Right ventricle myocardium superior (tissue), 1 donor: ENCODE data around the gene TYW1B. TPM values are rescaled to one million over a fixed set of nuclear protein-coding genes. Genes with fewer than 3 reads are reported as not detected.
A peak's percentile ranks its signal among the peaks of the same experiment; 100 is the strongest.
"Not testable (repeated sequence)": the region's sequence is repeated elsewhere in the genome, so short reads cannot be mapped to it uniquely, and the experiment has no call there.

Experiments used
- ATAC-seq: fragments of 200-7000 bp; cut with Tn5 transposase; one replicate; pipeline ENCODE4 v1.9.1; 2020; ENCODE audit warnings: mild to moderate bottlenecking; ENCODE audit not compliant: poor library complexity
- DNase-seq: peaks from one replicate; pipeline ENCODE4 v3.0.0-alpha.2; 2020
- intact Hi-C: fragments of 100-400 bp; cut with DNase I; formaldehyde crosslinking; loops from one replicate; pipeline ENCODE4 v1.11.2; 2022
- total RNA-seq: library from RNA; stranded (reverse); fragmentation: NEBNext Ultra II Directional; extraction: Animal tissue kit (Norgen Biotek cat#: 25700); gene quantifications from one replicate; pipeline ENCODE4 v1.2.1, GENCODE V29; 2021
- donor health status: DM: no; HTN: yes; CAD: no; lungs with severe emphysema.

The TYW1B gene
- total RNA-seq, 1 donor from 2014 or later = 3.1 TPM

DNA sequence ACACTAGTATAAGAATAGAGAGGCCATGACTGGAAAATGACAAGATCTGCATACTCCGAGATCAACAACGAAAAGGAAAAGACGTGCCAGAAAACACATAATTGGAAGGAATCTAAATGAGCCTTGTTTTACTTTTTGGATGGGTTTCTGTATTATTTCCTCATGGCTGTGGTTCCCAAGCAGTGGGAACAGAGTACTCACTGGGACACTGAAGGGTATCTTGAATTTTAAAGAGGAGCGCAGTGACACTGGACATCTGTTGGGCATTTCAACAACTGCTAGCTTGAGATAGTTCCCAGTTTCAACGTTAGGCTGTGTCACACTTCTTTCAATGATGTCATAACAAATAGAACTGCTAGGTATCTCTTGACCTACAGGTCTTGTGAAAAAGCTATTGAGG, 218.2 kb downstream of the TYW1B start:
- intact Hi-C loops, ATAC-seq, DNase-seq: not testable (repeated sequence)

GRCh38 chr7:72607988-72608387, 220.0 kb downstream of the TYW1B start:
- ATAC-seq, intact Hi-C loops, DNase-seq: not testable (repeated sequence)

GRCh38 chr7:72605863-72606431, 222.1 kb downstream of the TYW1B start:
- intact Hi-C loops, DNase-seq: not testable (repeated sequence)
- ATAC-seq = peak; percentile 66

- intact Hi-C loops, DNase-seq, ATAC-seq: not testable (repeated sequence)
Measured at GRCh38 chr7:72604771-72605611, 223.0 kb downstream of the TYW1B start.

- ATAC-seq, intact Hi-C loops, DNase-seq: not testable (repeated sequence)
Measured at GRCh38 chr7:72603476-72603875, 224.5 kb downstream of the TYW1B start.

DNA sequence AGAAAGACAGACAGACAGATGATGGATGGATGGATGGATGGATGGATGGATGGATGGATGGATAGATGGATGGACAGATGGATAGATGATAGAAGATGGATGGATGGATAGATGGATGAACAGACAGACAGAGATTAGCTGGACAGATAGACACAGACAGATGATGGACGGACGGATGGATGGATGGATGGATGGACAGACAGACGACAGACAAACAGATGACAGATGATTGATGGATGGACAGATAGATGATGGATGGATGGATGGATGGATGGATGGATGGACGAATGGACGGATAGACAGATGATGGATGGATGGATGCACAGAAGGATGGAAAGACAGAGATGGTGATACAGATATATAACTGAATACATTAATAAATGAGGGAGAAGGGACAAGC, 224.9 kb downstream of the TYW1B start:
- DNase-seq (no peak), ATAC-seq (no peak)
- intact Hi-C loops = no loop called here

DNA sequence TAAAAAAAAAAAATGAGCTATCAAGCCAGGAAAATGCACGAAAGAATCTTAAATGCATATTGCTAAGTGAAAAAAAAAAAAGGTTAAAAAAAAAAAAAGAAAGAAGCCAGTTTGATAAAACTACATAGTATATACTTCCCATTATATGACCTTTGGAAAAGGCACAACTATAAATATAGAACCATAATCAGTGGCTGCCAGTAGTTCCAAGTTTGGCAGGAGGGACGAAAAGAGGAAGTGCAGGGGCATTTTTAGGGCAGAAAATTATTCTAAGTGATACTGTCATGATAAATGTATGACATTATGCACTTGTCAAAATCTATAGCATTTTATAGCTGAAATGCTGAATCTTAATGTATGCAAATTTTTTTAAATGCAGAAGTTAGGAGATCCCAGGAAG, 226.3 kb downstream of the TYW1B start:
- DNase-seq, ATAC-seq, intact Hi-C loops: not testable (repeated sequence)

DNA sequence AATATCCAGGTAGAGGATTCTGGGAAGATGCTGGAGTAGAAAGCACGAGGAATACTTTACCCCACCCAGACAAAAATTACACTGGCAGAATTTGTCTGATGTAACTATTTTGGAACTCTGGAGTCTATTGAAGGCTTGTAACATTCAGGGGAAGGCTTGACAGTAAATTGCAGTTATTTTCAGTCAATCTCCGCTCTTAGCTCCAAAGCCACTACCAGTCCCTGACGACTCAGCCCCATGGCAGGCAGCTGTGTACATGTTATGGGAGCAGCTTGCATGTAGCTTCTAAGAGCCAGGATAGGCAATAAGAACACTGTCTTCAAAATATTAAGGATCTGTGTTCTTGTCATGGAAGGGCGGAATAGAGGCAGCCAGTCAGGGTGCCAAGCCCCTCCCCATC, 238.0 kb downstream of the TYW1B start:
- intact Hi-C loops, DNase-seq, ATAC-seq: not testable (repeated sequence)

- ATAC-seq, intact Hi-C loops, DNase-seq: not testable (repeated sequence)
Measured at GRCh38 chr7:72587267-72587666, 240.7 kb downstream of the TYW1B start.

- DNase-seq, ATAC-seq, intact Hi-C loops: not testable (repeated sequence)
Measured at GRCh38 chr7:72584576-72584975, 243.4 kb downstream of the TYW1B start.

DNA sequence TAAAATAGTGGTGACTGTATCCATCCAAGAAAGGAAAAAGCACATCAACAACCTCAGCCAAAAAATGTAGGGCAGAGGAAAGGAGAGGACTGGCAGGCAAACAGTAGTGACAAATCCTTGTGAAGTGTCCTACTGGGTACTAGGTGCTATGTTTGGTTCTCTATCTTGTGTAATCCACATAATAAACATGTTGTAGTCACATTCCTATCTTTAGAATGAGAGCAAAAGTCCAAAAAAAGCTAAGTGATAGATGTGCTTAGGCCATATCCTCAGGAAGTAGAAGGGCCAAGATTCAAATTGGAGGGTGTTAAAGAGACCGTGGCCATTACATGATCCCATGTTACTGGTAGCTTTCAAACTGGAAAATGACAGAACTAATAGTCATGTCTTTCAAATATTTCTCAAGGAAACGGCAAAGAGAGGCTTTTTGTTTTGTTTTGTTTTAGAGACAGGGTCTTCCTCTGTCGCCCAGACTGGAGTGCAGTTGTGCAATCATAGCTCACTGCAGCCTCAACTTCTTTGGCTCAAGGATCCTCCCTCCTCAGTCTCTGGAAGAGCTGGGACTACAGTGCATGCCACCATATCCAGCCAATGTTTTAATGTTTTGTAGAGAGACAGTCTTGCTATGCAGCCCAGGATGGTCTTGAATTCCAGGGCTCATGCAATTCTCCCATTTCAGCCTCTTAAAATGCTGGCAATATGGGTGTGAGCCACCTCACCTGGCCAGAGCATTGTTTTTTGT, 244.2 kb downstream of the TYW1B start:
- intact Hi-C loops, DNase-seq: not testable (repeated sequence)
- ATAC-seq = peak; percentile 86

- DNase-seq, ATAC-seq, intact Hi-C loops: not testable (repeated sequence)
Measured at GRCh38 chr7:72580142-72580770, 247.7 kb downstream of the TYW1B start.

DNA sequence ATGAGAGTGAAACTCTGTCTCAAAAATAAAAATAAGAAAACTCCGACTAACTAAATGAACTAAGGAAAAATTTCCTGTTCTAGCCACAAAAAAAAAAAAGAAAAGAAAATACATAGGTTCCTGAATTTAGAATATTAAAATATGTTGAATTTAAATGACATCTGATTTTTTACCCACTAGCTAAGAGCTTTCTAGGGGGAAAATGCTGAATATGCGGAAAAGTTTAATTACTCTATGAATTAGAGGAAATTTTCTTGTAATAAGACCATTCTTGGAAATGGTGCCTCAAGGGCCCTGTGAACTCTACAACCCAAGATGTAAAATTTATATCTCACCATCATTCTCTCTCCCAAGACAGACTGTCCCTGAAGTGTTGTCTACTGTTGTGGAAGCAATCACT, 250.9 kb downstream of the TYW1B start:
- ATAC-seq = no peak
- intact Hi-C loops = no loop called here
- no peak for DNase-seq

GRCh38 chr7:72561988-72562387, 266.0 kb downstream of the TYW1B start:
- ATAC-seq, DNase-seq, intact Hi-C loops: not testable (repeated sequence)

GRCh38 chr7:72559546-72559945, 268.5 kb downstream of the TYW1B start:
- ATAC-seq, intact Hi-C loops: not testable (repeated sequence)

GRCh38 chr7:72556733-72557132, 271.3 kb downstream of the TYW1B start:
- DNase-seq, ATAC-seq, intact Hi-C loops: not testable (repeated sequence)

More at GRCh38 chr7:72559546-72559945, 268.5 kb downstream of the TYW1B start:
- not testable (repeated sequence) for DNase-seq

- intact Hi-C loops, DNase-seq, ATAC-seq: not testable (repeated sequence)
Measured at GRCh38 chr7:72555238-72555637, 272.8 kb downstream of the TYW1B start.

- DNase-seq, intact Hi-C loops, ATAC-seq: not testable (repeated sequence)
Measured at GRCh38 chr7:72554401-72554800, 273.6 kb downstream of the TYW1B start.
